Sigmoid colon (tissue), 4 donors: ENCODE measurements around the gene IPO13.

Experiments
- CTCF ChIP-seq, 4 experiments: fragments of 450-650 bp in 3 of 4; fragments of 200-600 bp in 1 of 4; IDR thresholded peaks; one replicate each; pipeline ENCODE4 v1.5.1; 2016 to 2019; ENCODE audit warnings: antibody characterized with exemption in 4 of 4, mild to moderate bottlenecking in 3 of 4, moderate library complexity in 2 of 4
- POLR2AphosphoS5 ChIP-seq, 4 donors: sonication (generic); formaldehyde crosslinking; IDR thresholded peaks; one replicate each; pipeline ENCODE4 v1.6.1; 2017; ENCODE audit warnings: antibody characterized with exemption in 4 of 4

- TF ChIP-seq CTCF (IDR thresholded peaks at IDR 0.05): no peak
- no peak for TF ChIP-seq POLR2AphosphoS5 (IDR thresholded peaks at IDR 0.05)
Observed at GRCh38 chr1:43985984-43986595, 39.3 kb downstream of the IPO13 start.
